Cerebellar nuclear complex (tissue), 1 donor: ENCODE measurements around the gene EEFSEC.

Experiments used
- DNase-seq, 2 experiments: peaks; one replicate each; lab custom pipeline; 2025; lab: John Stamatoyannopoulos, UW

The EEFSEC gene

GRCh38 chr3:128271536-128272332, 118.5 kb downstream of the EEFSEC start:
- DNase-seq = no peak

GRCh38 chr3:128273109-128273840, 120.0 kb downstream of the EEFSEC start:
- no peak for DNase-seq

GRCh38 chr3:128273841-128274573, 120.7 kb downstream of the EEFSEC start:
- no peak for DNase-seq

DNA sequence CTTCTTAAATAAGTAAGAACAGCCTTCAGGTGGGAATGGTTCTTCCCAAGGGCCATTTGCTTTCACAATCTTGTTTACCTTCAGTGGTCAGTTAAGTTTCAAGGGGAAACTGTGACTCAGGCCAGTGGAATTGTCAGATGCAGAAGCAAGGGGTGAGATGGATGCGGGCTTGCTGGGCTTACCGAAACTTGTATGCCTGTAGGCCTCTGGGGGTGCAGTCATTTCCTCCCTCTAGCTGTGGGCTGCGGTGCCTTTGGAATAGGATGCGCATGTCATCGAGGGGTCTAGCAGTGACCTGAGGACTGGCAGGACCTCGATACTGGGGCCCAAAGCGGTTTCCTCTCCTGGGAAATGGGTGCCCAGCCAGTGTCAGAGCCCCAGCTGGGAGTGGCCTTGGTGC, 121.6 kb downstream of the EEFSEC start:
- no peak for DNase-seq

GRCh38 chr3:128275316-128276145, 122.2 kb downstream of the EEFSEC start:
- DNase-seq = no peak

- DNase-seq = no peak
Observed at GRCh38 chr3:128276146-128276435, 122.8 kb downstream of the EEFSEC start.

GRCh38 chr3:128276577-128277183, 123.4 kb downstream of the EEFSEC start:
- DNase-seq = no peak

DNA sequence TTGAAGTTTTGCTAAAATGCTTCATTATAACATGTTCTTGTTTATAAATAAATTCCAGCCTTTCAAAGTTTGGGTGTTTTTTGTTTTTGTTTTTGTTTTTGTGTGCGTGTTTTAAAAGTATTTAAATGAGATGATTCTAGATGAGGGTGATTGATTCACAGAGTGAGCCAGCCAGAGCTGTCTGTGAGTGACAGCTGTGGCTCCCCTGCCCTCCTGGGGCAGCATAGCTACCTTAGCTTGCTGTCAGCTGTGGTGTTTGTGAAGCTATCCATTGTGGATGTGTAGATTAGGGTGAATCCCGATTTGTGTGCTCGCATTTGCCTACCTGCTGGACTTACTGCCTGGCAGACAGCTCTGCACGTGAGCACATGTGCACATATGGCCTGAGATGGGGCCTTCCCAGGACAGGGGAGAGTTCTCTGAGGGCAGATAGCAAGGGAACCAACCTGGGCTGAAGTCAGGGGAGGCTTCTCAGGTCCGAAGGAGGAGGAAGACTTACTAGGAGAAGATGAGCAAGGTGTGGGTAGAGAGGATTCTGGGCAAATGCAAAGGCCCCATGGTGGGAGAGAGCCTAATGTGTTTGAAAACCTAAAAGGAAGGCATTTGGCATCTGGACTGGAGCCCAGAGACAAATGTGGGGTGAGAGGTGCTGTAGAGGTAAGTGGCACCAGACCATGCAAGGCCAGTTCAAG, 124.2 kb downstream of the EEFSEC start:
- DNase-seq = no peak

DNA sequence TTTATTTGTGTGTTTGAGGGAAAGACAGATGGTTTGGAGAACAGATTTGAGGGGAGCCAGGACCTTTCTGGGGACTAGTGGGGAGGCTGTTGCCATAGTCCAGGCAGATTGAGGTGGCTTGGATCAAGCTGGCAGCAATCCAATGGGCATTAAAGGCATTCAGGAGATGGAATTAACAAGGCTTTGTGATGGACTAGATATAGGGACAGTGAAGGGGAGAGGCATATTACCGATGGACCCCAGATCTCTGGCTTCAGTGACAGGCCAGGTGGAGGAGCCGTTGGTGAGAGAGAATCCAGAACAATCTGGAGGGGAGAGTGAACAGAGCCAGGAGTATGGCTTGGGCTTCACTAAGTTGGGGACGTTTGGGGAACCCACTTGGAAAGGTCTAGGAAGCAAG, 124.8 kb downstream of the EEFSEC start:
- no peak for DNase-seq

GRCh38 chr3:128278761-128279600, 125.7 kb downstream of the EEFSEC start:
- no peak for DNase-seq

GRCh38 chr3:128279601-128279880, 126.3 kb downstream of the EEFSEC start:
- no peak for DNase-seq

GRCh38 chr3:128280481-128281052, 127.3 kb downstream of the EEFSEC start:
- DNase-seq = no peak

DNA sequence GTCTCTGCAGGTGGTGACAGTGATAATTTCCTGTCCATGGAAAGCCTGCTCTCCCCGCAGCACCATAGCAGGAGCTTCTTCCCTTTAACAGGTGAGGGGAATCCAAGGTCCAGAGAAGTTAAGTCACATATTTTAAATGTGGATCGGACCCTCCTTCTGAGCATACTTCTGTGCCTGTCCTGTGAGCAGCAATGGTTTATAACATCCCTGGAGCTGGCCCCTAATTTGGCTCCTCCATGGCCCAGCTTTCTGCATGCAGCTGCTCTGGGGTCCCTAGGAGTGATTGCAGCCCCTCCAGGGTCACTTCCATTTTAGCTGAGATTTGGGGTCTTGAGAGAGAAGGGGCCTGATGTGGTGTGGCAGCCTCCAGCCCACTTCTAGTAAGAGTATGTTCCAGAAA, 127.8 kb downstream of the EEFSEC start:
- no peak for DNase-seq

- DNase-seq = no peak
Observed at GRCh38 chr3:128281461-128282367, 128.4 kb downstream of the EEFSEC start.

GRCh38 chr3:128282380-128283196, 129.3 kb downstream of the EEFSEC start:
- no peak for DNase-seq

DNA sequence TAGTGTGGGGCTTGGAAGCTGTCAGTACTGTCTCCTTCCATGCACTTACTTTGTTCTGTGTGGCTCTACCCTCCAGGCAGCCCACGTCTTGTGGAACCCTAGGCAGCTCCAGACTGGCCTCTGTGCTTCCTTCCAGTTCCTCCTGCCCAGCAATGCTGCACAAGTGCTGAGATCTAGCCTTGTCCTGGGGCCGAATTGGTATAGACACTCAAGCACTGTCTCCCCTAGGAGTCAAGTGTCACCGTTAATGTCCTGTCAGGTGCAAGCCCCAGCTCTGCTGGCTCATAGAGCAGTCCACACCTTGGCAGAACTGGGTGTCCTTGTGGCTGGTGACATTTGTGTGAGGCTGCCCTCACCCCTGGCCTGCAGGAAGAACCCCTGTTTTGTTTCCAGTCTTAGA, 130.1 kb downstream of the EEFSEC start:
- DNase-seq = no peak

DNA sequence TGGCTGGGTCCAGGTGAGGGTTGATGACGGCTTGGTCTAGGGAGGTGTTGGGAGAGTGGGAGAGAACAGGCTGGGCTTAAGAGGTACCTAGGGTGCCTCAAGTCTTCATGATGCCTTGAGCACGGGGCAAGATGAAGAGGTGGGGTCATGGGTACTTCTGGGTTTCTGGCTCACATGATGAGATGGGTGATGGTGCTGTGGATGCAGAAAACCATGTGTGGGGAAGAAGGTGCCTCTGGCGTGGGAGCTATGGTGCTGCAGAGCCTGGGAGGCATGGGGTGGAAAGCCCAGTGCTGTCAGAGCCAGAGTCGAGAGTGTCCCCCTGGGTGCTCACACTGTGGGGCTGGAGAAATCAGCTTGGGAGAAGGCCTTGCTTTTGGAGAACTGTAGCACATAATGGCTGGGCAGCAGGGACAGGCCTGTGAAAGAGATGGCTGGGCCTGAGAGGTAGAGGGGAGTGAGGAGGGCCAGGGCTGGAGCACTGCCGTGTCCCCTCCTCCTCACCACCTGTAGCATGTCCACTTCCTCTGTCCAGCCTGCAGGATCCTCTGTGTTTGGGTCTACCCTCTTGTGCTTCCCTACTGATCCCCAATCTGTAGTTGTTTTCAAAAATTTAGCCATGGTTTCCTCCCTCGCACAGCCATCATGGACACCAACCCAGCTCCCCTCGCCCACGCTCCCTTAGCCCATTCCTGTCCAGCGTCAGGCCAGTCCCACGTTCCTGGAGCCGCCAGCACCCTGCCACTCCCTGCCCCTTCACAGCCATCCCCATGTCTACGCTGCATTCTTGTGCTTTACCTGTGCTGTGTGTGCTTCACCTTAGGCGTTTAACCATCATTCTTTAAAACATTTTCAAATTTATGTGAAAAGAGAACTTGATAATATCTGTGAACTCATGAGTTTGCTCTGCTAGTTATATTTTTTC, 132.0 kb downstream of the EEFSEC start:
- no peak for DNase-seq
